CD4-positive, alpha-beta T cell treated with Interleukin-17A for 1 hour (primary cell): Measurements from ENCODE around the gene C6orf47.
A peak's percentile ranks its signal among the peaks of the same experiment; 100 is the strongest.

ENCODE experiments used
- DNase-seq: peaks from one replicate; pipeline ENCODE4 v3.0.0-alpha.2; 2020

C6orf47 gene

DNA sequence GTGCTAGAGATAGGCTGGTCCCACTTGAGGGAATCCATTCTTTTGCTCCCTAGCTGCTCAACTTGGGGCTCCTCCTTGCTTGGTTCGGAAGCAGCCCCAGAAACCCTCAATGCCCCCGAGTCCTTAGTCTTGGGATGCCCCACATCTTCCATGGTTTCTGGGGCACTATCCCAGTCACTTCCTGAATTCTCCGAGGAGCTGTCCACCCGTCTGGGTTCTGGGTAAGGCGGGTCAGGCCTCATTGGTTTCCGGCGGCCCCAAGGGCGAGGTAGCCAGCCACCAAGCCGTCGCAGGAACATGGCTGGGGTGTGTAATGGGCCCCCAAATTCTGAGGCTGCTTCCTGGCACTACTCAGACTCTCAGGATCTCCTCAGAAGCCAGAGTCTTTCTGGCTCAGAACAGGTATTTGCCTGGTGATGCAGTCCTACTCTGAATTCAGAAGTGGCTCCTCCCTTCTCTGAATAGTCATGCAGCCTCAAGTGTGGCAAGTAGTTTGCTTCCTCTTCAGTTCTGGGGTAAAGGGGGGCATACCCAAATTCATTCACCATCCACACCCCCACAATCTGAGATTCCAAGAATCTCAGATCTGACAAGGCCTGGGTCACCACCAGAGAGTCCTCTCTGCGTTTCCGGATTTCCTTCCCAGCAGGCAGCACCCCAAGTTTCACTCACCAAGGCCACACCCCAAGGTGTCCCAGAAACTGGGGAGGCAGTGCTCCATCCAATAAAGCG is 763 bp downstream of the C6orf47 start:
- DNase-seq = peak; percentile 39

- no peak for DNase-seq
These were observed 1.5 kb downstream of the C6orf47 start for GRCh38 chr6:31658983-31659648.

DNA sequence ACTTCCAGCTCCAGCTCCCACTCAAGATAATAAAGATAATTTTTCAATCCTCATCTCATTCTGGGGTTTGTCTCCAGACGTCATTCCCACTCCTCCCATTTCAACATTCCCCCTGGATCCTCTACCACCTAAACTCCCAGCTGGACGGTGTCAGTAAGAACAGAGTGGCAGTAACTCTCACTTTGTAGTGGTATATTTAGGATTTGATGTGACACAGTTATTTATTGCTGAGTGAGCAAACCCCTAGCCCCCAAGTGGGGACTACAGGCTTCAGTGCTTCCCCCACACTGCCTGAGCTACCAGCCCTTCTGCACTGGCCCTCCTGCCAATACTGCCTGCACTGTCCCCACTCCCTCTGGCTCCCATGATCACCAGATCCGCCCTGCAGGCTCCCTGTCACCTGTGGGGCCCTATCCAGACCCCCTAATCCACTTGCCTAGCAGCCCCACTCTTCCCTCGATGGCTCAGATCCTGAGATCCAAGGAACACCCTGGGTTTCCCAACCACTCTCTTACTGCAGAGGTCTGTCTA is 2.4 kb downstream of the C6orf47 start:
- DNase-seq = no peak

GRCh38 chr6:31657406-31658157 is 3.0 kb downstream of the C6orf47 start:
- DNase-seq = peak; percentile 43

DNA sequence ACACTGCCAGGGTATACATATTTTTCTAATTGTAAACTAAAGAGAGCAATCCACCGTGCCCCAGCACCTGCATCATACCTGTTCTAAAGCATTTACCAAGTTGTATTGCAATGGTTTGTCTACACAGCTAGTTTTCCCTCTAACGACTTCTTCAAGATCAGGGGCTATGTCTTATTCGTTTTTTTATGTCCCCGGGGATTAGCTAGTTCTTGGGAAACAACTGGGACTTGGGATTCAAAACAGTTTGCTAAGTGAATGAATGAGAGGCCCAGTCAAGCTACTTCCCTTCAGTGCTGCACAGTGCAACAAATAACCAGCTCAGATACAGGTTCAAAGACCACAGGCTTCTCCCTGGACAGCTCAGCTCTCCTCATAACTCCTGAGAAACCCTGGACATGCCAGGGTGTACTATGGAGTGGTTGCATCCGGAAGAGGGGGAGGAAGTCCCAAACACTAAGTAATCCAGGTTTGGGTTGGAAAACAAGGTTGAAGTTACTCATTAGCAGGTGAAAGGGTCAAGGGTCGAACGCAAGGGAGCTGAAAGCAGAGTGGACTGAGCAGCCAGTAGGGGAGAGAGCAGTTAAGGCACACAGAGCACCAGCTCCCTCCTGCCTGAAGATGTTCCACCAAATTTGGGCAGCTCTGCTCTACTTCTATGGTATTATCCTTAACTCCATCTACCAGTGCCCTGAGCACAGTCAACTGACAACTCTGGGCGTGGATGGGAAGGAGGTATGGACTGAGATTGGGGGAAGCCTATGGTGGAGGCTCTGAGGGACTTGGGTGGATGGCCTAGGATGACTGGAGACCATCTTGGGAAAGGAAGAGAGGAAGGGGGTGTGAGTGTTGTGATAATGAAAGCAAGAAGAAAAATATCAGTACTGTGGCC is 5.0 kb downstream of the C6orf47 start, which contains the start of gene APOM:
Gene APOM (plus strand): TSS at position 546 of the 889 bp plus-strand sequence. CDS start 73 bp downstream, at position 619.
- no peak for DNase-seq

DNA sequence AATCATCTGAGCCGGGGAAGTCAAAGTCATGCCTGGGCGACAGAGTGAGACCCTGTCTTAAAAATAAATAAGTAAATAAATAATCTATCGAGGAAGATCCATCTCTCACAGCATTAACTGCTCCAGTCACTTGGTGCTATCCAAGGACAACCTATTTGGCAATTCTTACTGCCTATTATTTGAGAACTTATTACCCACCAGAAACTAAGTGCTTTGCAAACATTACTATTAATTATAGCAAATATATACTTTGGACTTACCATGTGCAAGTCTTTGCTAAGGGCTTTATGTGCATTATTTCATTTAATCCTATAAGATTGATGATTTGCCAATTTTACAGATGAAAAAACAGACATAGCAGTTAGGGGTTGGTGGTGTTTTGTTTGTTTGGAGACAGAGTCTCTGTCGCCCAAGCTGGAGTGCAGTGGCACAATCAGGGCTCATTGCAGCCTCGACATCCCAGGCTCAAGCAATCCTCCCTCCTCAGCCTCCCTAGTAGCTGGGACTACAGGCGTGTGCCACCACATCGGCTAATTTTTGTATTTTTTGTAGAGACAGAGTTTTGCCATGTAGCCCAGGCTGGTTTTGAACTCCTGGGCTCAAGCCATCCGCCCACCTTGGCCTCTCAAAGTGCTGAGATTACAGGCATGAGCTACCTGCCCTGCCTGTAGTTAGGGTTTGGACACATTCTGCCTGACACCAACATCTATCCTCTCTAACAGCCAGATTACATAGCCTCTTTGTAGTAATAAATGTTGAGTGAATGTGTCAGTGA is 5.8 kb downstream of the C6orf47 start:
- no peak for DNase-seq

- no peak for DNase-seq
These were observed 7.5 kb downstream of the C6orf47 start for GRCh38 chr6:31652925-31653724.

DNA sequence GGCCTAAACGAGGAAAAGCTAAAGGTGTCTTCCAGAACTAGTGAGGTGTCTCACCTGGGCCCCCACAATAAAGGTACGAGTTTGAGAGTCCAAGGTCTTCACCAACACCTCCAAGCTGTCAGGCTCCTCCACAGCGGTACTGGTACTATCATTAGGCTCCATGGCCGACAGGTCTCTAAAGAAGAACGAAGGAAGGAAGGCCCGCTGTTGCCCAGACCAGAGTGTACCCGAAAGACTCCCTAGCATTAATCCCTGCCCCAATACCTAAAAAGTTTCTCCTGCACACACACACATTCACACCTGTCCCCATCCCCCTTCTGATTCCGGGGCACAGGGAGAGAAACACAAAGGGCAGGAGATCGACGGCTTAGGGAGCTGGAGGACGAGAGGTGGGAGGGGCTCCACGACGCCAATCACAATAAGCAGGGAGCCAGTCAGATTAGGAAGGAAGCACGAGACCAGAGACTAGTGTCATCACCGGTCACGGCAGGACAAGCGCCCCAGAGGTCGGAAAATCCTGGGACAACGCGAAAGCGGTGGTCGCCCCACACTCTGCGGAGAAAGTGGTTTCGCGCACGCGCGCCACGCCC is 8.9 kb downstream of the C6orf47 start:
- no peak for DNase-seq

GRCh38 chr6:31645325-31645724 is 15.3 kb downstream of the C6orf47 start:
- DNase-seq = no peak

DNA sequence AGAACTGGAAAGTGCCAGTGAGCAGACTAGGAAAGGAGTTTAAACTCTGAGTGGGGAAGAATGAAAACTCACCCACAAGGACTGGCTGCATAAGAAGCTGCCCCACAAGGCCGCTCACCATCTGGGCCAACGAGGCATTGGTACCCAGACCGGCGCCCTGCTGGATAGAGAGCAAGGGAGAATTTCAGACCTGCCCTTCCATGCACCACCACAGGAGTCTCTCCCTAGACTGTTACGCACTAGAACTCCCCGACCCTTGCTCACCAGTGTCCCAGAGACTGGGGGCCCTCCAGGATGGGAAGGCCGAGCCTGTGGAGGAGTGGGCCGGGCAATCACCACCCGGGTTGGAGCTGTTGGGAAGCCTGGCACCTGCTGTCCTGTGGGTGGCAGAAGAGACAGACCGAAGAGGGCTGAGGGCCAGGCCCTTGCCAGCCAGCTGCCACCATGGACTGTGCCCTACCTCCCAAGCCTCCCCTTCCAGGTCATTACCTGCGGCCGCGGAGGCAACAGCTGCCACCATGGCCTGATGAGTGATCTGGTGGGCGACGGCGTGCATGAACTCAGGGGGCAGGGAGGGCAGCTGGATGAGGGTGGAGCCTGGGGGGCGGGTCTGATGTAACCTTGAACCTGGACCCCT is 16.6 kb downstream of the C6orf47 start:
- no peak for DNase-seq

GRCh38 chr6:31642798-31643570 is 17.6 kb downstream of the C6orf47 start:
- no peak for DNase-seq

DNA sequence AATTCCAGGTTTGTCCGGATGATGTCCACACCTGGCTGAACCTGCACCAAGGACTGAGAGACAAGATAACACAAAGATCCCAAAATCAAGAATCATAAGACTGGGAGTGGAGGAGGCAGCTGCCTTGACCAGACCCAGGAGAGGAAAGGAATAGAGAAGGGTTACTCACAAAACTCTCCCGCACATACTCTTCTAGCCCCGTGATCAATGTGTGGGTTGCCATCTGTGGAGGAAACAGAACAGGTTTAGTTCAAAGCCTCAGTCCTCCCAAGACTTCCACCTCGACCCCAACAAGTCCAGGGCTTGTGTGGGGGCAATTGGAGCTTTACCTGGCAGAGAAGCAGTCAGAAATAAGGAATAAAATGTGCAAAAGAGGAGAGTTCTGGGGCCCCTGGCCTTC is 19.2 kb downstream of the C6orf47 start:
- no peak for DNase-seq

DNA sequence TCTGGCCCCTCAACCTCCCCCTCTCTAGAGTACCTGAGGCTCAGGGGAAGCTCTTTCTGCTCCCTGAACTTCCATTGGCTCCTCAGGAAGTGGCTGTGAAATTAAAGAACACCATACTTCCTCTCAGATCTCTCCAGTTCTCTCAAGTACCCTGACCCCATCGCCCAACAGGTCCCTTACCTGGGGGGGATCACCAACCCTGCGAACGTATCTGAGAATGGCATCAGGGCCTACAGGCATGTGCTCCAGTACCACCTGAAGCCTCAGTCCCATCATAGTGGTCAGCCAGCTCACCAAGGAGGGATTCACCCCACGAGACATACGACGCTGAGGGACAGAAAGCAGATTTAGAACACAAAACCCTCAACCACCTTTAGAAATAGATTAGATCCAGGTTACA is 20.0 kb downstream of the C6orf47 start:
- DNase-seq = no peak

DNA sequence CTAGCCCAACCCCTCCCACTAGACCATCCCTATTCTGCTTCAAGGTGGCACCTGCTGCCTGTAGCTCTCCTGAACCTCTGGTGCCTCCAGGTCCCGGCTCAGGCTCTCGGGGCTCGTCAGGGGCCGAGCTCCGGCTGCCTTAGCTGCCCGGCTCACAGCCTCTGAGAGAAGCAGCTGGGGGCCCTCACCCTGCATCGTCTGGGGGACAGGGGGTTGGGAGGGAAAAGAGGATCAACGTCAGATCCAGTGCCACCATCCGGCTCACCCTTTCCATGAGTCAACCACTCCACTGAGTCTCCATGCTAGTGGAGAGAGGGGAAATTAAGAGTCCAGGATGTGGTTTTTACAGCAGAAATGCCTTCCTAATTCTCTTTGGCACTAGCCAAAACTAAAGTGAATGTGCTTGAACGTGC is 21.1 kb downstream of the C6orf47 start:
- no peak for DNase-seq

DNA sequence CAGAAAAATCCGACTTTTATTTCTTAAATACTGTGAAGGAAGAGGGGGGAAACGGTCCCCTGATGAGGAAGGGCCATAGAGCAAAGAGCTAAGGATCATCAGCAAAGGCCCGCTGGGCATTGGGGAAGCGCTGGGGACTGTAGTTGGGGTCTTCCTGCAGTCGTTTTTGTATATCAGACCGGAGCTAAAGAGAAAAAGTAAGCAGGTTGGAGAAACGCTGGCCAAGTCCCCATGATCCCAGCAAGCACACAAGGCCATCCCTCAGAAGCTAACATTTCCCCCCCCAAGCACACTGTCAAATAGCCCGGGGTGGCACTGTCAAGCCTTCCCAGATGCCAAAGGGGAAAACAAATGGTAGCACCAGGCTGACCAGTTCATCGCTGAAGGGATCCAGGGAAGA is 21.5 kb downstream of the C6orf47 start:
- DNase-seq = no peak

DNA sequence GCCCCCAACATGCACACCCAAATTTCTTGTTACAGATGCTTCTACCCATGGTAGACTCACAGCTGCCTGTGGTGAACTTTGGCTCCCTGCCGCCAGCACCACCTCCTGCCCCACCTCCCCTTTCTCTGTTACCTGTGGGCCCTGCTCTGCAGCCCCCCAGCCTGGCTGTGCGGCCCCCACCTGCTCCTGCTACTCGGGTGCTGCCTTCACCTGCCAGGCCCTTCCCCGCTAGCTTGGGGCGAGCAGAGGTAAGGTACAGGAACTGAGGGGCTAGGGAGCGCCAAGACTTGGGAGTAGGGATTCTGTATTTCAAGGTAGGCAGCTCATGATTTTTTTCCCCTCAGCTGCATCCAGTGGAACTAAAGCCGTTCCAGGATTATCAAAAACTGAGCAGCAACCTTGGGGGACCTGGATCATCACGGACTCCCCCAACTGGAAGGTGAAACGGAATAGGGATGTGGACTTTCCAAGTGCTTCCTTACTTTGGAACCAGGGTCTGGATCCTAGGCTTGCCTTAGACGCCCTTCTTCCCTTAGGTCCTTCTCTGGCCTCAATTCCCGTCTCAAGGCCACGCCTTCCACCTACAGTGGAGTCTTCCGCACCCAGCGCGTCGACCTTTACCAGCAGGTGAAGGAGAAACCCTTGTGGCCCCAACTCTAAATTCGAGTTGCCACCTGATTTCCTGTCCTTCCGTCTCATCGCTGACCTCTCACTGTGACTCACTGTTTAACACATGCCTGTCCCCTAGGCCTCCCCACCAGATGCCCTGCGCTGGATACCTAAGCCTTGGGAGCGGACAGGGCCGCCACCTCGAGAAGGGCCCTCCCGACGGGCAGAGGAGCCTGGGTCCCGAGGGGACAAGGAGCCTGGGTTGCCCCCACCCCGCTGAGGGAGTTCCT is 23.6 kb downstream of the C6orf47 start:
- DNase-seq = no peak

DNA sequence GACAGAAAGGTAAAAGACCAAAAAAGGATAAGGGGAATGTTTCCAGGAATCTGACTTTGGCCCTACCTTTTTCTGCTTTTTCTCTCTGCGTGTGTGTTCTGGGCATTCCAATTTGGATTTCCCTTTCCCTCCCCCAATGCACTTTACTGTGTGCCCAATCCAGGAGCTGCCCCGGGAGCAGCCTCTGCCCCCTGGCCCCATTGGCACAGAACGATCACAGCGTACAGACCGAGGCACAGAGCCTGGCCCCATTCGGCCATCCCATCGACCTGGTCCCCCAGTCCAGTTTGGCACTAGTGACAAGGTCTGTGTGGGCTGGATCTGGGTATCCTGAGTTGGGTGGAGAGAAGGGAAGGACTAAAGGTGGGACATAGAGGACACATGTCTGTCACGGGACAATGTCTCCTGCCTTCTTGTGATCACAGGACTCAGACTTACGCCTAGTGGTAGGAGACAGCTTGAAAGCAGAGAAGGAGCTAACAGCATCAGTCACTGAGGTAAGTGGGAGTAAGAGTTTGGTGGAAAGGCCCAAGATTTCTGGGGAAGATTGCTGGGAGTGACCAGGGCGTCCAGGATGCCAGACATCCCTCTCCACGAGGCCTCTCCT is 25.5 kb downstream of the C6orf47 start:
- DNase-seq = no peak
